ENCODE results near the gene SPACA1.

SPACA1 gene

DNA sequence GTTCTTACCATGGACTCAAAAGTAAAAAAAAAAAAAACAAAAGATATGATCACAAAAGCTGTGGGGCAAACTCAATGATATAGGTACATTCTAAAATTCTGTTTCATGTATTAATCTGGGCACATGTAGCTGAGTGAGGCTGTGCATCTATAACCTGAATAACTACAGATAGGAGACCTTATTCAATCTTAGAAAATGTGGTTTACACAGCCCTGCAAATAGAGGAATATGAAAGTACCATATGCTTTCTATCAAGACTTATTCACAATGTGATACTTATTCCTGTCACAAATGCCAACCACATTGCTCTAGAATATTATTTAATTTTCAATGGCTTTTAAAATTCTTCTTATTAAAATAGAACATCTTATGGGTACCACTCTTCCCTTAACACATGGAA lies 3.1 kb upstream of the SPACA1 start:
- Histone ChIP-seq H3K36me3 (ENCODE audit: insufficient read depth, low read length) (no peaks in the 10 kb centered on the region), H3K4me2 (ENCODE audit: insufficient read depth, low read length) (no peak overlapping the region), H3K79me2 (ENCODE audit: insufficient read depth, low read length) (no peaks in the 10 kb centered on the region), H3K4me3 (ENCODE audit: low read depth in 1 of 2, low read length in 2 of 2) (no peak overlapping the region), H3K4me1 (ENCODE audit: insufficient read depth, low read length) (no peaks in the 10 kb centered on the region), H3K27ac (ENCODE audit: low read length) (no peak overlapping the region), H2AFZ (ENCODE audit: low read depth, low read length) (no peak overlapping the region), H4K20me1 (ENCODE audit: insufficient read depth, low read length) (no peaks in the 10 kb centered on the region), H3K27me3 (ENCODE audit: insufficient read depth, low read length, poor library complexity) (no peaks in the 10 kb centered on the region), H3K9me3 (ENCODE audit: insufficient read depth, low read length, severe bottlenecking) (no peaks in the 10 kb centered on the region), H3K9ac (ENCODE audit: low read depth, low read length) (no peak overlapping the region)
- TF ChIP-seq EZH2 (IDR thresholded peaks at IDR 0.05; ENCODE audit: borderline replicate concordance, low read depth, low read length, severe bottlenecking) (no peak), CTCF (IDR thresholded peaks at IDR 0.05; ENCODE audit: borderline replicate concordance, extremely low read depth, low read length, poor library complexity, severe bottlenecking) (no peak)
- ATAC-seq (ENCODE audit: insufficient read depth, low read depth) (no peak), DNase-seq (no peak)

DNA sequence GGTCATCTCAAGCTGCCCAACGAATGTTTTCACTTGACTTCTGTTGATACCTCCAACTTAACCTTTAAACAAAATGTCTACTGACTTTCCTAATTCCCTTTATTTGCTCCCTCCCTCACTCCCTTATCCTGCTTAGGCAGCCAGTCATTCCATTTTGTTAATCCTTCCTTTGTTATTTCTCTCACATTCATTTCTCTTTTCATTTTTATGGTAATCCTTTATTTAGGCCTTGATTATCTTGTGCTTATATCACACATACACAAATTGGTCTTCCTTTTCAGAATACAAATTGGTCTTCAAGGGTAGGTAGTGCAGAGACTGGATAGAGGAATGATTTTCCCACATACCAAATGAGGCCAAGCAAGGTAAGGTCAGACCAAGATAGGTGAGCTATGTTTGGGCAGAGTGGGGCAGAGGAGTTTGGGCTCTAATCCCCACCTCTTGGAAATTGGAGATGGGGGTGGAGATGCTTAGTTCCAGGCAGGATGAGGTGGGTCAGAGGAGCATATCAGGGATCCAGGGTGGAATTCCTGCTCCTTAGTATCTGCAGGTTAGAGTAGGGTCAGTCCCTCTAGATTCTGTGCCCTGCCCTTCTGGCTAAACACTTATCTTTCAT lies 2.0 kb upstream of the SPACA1 start:
- no peaks in the 10 kb centered on the region for H3K4me1 ChIP-seq (ENCODE audit: insufficient read depth, low read length)
- no peak overlapping the region for H3K27ac ChIP-seq (ENCODE audit: low read length)
- H3K79me2 ChIP-seq (ENCODE audit: insufficient read depth, low read length): no peaks in the 10 kb centered on the region
- H3K27me3 ChIP-seq (ENCODE audit: insufficient read depth, low read length, poor library complexity): no peaks in the 10 kb centered on the region
- H4K20me1 ChIP-seq (ENCODE audit: insufficient read depth, low read length): no peaks in the 10 kb centered on the region
- H3K9ac ChIP-seq (ENCODE audit: low read depth, low read length): no peak overlapping the region
- no peaks in the 10 kb centered on the region for H3K36me3 ChIP-seq (ENCODE audit: insufficient read depth, low read length)
- ATAC-seq (ENCODE audit: insufficient read depth, low read depth) (no peak), DNase-seq (no peak)
- H2AFZ ChIP-seq (ENCODE audit: low read depth, low read length): no peak overlapping the region
- H3K4me2 ChIP-seq (ENCODE audit: insufficient read depth, low read length): no peak overlapping the region
- no peak overlapping the region for H3K4me3 ChIP-seq (ENCODE audit: low read depth in 1 of 2, low read length in 2 of 2)
- no peaks in the 10 kb centered on the region for H3K9me3 ChIP-seq (ENCODE audit: insufficient read depth, low read length, severe bottlenecking)
- TF ChIP-seq CTCF (IDR thresholded peaks at IDR 0.05; ENCODE audit: borderline replicate concordance, extremely low read depth, low read length, poor library complexity, severe bottlenecking) (no peak), EZH2 (IDR thresholded peaks at IDR 0.05; ENCODE audit: borderline replicate concordance, low read depth, low read length, severe bottlenecking) (no peak)

GRCh38 chr6:88048578-88048977 lies 937 bp downstream of the SPACA1 start:
- no peak for DNase-seq
- H2AFZ ChIP-seq (ENCODE audit: low read depth, low read length): no peak overlapping the region
- H3K27me3 ChIP-seq (ENCODE audit: insufficient read depth, low read length, poor library complexity): no peaks in the 10 kb centered on the region
- H3K4me2 ChIP-seq (ENCODE audit: insufficient read depth, low read length): no peak overlapping the region
- ATAC-seq (ENCODE audit: insufficient read depth, low read depth): no peak
- H4K20me1 ChIP-seq (ENCODE audit: insufficient read depth, low read length): no peaks in the 10 kb centered on the region
- no peak overlapping the region for H3K9ac ChIP-seq (ENCODE audit: low read depth, low read length)
- no peaks in the 10 kb centered on the region for H3K79me2 ChIP-seq (ENCODE audit: insufficient read depth, low read length)
- TF ChIP-seq EZH2 (IDR thresholded peaks at IDR 0.05; ENCODE audit: borderline replicate concordance, low read depth, low read length, severe bottlenecking) (no peak), CTCF (IDR thresholded peaks at IDR 0.05; ENCODE audit: borderline replicate concordance, extremely low read depth, low read length, poor library complexity, severe bottlenecking) (no peak)
- no peaks in the 10 kb centered on the region for H3K36me3 ChIP-seq (ENCODE audit: insufficient read depth, low read length)
- H3K27ac ChIP-seq (ENCODE audit: low read length): no peak overlapping the region
- H3K4me1 ChIP-seq (ENCODE audit: insufficient read depth, low read length): no peaks in the 10 kb centered on the region
- no peaks in the 10 kb centered on the region for H3K9me3 ChIP-seq (ENCODE audit: insufficient read depth, low read length, severe bottlenecking)
- H3K4me3 ChIP-seq (ENCODE audit: low read depth in 1 of 2, low read length in 2 of 2): no peak overlapping the region
